GM18511 (cell line): ENCODE data around the gene ADAM12.

Source experiments
- ATAC-seq: cut with Tn5 transposase; IDR thresholded peaks from one replicate; pipeline ENCODE4 v1.9.1; 2021; ENCODE audit warnings: mild to moderate bottlenecking, moderate library complexity; ENCODE audit not compliant: unreplicated experiment

The ADAM12 gene

GRCh38 chr10:126097558-126098225 lies 290.6 kb downstream of the ADAM12 start:
- ATAC-seq, result no peak

- ATAC-seq, result no peak
Observed at GRCh38 chr10:126094537-126094936, 293.7 kb downstream of the ADAM12 start.

GRCh38 chr10:126092366-126093215 lies 295.7 kb downstream of the ADAM12 start:
- ATAC-seq, result no peak

GRCh38 chr10:126090911-126091728 lies 297.2 kb downstream of the ADAM12 start:
- no peak for ATAC-seq

GRCh38 chr10:126090443-126090842 lies 297.8 kb downstream of the ADAM12 start:
- ATAC-seq, result no peak

- no peak for ATAC-seq
Observed at GRCh38 chr10:126087796-126088505, 300.3 kb downstream of the ADAM12 start.

GRCh38 chr10:126087153-126087680 lies 301.1 kb downstream of the ADAM12 start:
- ATAC-seq, result no peak

- ATAC-seq, result no peak
Observed at GRCh38 chr10:126085806-126086205, 302.5 kb downstream of the ADAM12 start.

GRCh38 chr10:126084369-126084768 lies 303.9 kb downstream of the ADAM12 start:
- ATAC-seq, result no peak

GRCh38 chr10:126083009-126083408 lies 305.3 kb downstream of the ADAM12 start:
- ATAC-seq, result no peak

- ATAC-seq, result no peak
Observed at GRCh38 chr10:126081841-126082466, 306.3 kb downstream of the ADAM12 start.

- no peak for ATAC-seq
Observed at GRCh38 chr10:126080879-126081411, 307.3 kb downstream of the ADAM12 start.

GRCh38 chr10:126080291-126080825 lies 307.9 kb downstream of the ADAM12 start:
- ATAC-seq, result no peak

- no peak for ATAC-seq
Observed at GRCh38 chr10:126075009-126075408, 313.3 kb downstream of the ADAM12 start.

- no peak for ATAC-seq
Observed at GRCh38 chr10:126074291-126074690, 314.0 kb downstream of the ADAM12 start.

GRCh38 chr10:126073606-126074005 lies 314.7 kb downstream of the ADAM12 start:
- no peak for ATAC-seq

GRCh38 chr10:126072622-126073021 lies 315.7 kb downstream of the ADAM12 start:
- no peak for ATAC-seq

- ATAC-seq, result no peak
Observed at GRCh38 chr10:126070476-126071215, 317.6 kb downstream of the ADAM12 start.

GRCh38 chr10:126068322-126068721 lies 320.0 kb downstream of the ADAM12 start:
- no peak for ATAC-seq
